Measurements from ENCODE around the gene SLC38A3. TPM values are rescaled to one million over a fixed set of nuclear protein-coding genes. Genes with fewer than 3 reads are reported as not detected.

The SLC38A3 gene
- total and polyA plus RNA-seq, 2 donors from 2014 or later, result 1.6 to 4.2 TPM

- TF ChIP-seq, protein P1, sequence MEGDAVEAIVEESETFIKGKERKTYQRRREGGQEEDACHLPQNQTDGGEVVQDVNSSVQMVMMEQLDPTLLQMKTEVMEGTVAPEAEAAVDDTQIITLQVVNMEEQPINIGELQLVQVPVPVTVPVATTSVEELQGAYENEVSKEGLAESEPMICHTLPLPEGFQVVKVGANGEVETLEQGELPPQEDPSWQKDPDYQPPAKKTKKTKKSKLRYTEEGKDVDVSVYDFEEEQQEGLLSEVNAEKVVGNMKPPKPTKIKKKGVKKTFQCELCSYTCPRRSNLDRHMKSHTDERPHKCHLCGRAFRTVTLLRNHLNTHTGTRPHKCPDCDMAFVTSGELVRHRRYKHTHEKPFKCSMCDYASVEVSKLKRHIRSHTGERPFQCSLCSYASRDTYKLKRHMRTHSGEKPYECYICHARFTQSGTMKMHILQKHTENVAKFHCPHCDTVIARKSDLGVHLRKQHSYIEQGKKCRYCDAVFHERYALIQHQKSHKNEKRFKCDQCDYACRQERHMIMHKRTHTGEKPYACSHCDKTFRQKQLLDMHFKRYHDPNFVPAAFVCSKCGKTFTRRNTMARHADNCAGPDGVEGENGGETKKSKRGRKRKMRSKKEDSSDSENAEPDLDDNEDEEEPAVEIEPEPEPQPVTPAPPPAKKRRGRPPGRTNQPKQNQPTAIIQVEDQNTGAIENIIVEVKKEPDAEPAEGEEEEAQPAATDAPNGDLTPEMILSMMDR (IDR thresholded peaks at IDR 0.05; ENCODE audit: borderline replicate concordance, extremely low read depth, insufficient read depth), result no peak
- H3K4me3 ChIP-seq (ENCODE audit: low read length in 3 of 3), result no peak overlapping the region
- FAIRE-seq, result no peak
Observed at GRCh38 chr3:50194903-50195500, 10.1 kb upstream of the SLC38A3 start.

GRCh38 chr3:50195501-50196252, 9.4 kb upstream of the SLC38A3 start:
- H3K27me3 ChIP-seq (ENCODE audit: control insufficient read depth, insufficient read depth, low read length), result peaks cover 14% of the 10 kb centered on the region
- no peak overlapping the region for H3K4me3 ChIP-seq (ENCODE audit: low read length in 3 of 3)
- DNase-seq (no peak), FAIRE-seq (no peak)
- intact Hi-C loops (cut with DNase I), result no loop called here
- H3K9me3 ChIP-seq (ENCODE audit: control insufficient read depth in 2 of 3, insufficient read depth in 1 of 3, low read length in 3 of 3), result no peaks in the 10 kb centered on the region
- TF ChIP-seq, protein P1 (IDR thresholded peaks at IDR 0.05; ENCODE audit: borderline replicate concordance, extremely low read depth, insufficient read depth), result no peak
- no peak overlapping the region for H3K9ac ChIP-seq (ENCODE audit: low read length in 3 of 3)
- peaks cover 0 to 11% (median 0%) of the 10 kb centered on the region in 3 donors for H3K4me1 ChIP-seq (ENCODE audit: control insufficient read depth in 2 of 3, insufficient read depth in 2 of 3, low read depth in 1 of 3, low read length in 3 of 3)
- H3K36me3 ChIP-seq (ENCODE audit: control insufficient read depth in 2 of 3, insufficient read depth in 3 of 3, low read length in 3 of 3), result no peaks in the 10 kb centered on the region
- H3K27ac ChIP-seq (ENCODE audit: low read depth in 2 of 2, low read length in 2 of 2), result no peak overlapping the region

More at GRCh38 chr3:50194903-50195500, 10.1 kb upstream of the SLC38A3 start:
- Histone ChIP-seq H3K9me3 (ENCODE audit: control insufficient read depth in 2 of 3, insufficient read depth in 1 of 3, low read length in 3 of 3) (no peaks in the 10 kb centered on the region), H3K27ac (ENCODE audit: low read depth in 2 of 2, low read length in 2 of 2) (no peak overlapping the region), H3K9ac (ENCODE audit: low read length in 3 of 3) (no peak overlapping the region), H3K27me3 (ENCODE audit: control insufficient read depth, insufficient read depth, low read length) (peaks cover 14% of the 10 kb centered on the region), H3K36me3 (ENCODE audit: control insufficient read depth in 2 of 3, insufficient read depth in 3 of 3, low read length in 3 of 3) (no peaks in the 10 kb centered on the region), H3K4me1 (ENCODE audit: control insufficient read depth in 2 of 3, insufficient read depth in 2 of 3, low read depth in 1 of 3, low read length in 3 of 3) (peaks cover 0 to 12% (median 0%) of the 10 kb centered on the region in 3 donors)
- DNase-seq, result peak in 1 of 5 donors; percentile 76
- intact Hi-C loops (cut with DNase I), result loop anchor here (5.0 kb wide), 1 partner anchor 73 kb away; no protein-coding TSS in a partner anchor

DNA sequence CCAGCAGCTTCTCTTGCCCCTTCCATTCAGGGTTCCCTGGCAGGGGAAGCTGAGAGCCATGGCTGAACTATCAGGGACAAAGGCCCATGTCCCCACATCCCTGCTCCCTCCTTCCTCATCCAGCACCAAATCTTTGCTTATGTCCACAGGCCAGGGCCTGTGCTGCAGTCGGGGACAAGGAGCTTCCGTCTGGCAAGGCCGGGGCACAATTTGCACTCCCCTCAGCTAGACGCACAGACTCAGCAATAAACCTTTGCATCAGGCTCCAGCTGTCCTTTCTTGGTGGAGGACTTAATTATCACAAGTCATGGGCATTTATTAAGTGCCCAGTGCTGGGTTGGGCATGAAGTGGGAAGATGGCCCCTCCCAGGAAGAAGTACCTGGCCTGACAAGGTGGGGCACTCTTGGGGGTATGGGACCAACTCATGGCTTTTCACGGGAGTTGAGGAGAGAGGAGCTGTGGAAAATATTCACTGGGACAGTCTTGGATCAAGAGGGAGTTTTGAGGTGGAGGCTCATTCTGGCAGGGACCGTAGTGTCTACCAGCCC, 8.7 kb upstream of the SLC38A3 start:
- no peaks in the 10 kb centered on the region for H3K9me3 ChIP-seq (ENCODE audit: control insufficient read depth in 2 of 3, insufficient read depth in 1 of 3, low read length in 3 of 3)
- H3K4me3 ChIP-seq (ENCODE audit: low read length in 3 of 3), result no peak overlapping the region
- no peaks in the 10 kb centered on the region for H3K36me3 ChIP-seq (ENCODE audit: control insufficient read depth in 2 of 3, insufficient read depth in 3 of 3, low read length in 3 of 3)
- DNase-seq, result no peak
- no peak overlapping the region for H3K9ac ChIP-seq (ENCODE audit: low read length in 3 of 3)
- FAIRE-seq, result no peak
- TF ChIP-seq, protein P1 (IDR thresholded peaks at IDR 0.05; ENCODE audit: borderline replicate concordance, extremely low read depth, insufficient read depth), result no peak
- H3K27ac ChIP-seq (ENCODE audit: low read depth in 2 of 2, low read length in 2 of 2), result no peak overlapping the region
- H3K27me3 ChIP-seq (ENCODE audit: control insufficient read depth, insufficient read depth, low read length), result peaks cover 14% of the 10 kb centered on the region
- H3K4me1 ChIP-seq (ENCODE audit: control insufficient read depth in 2 of 3, insufficient read depth in 2 of 3, low read depth in 1 of 3, low read length in 3 of 3), result peaks cover 0 to 8% (median 0%) of the 10 kb centered on the region in 3 donors
- intact Hi-C loops (cut with DNase I), result no loop called here
